ENCODE measurements around the gene RBM8A. TPM values are rescaled to one million over a fixed set of nuclear protein-coding genes. Genes with fewer than 3 reads are reported as not detected.

RBM8A gene
- total RNA-seq, 1 donor from 2014 or later, result 206 TPM

- no peak for TF ChIP-seq CTCF (IDR thresholded peaks at IDR 0.05; ENCODE audit: partially characterized antibody, unreplicated experiment)
- Mint-ChIP-seq H3K9me3 (ENCODE audit: unreplicated experiment) (peaks cover 10% of the 10 kb centered on the region), H3K27ac (ENCODE audit: unreplicated experiment) (peak overlapping the region; percentile 56), H3K4me3 (ENCODE audit: unreplicated experiment) (peak overlapping the region; percentile 98), H3K36me3 (ENCODE audit: unreplicated experiment) (no peaks in the 10 kb centered on the region), H3K27me3 (ENCODE audit: unreplicated experiment) (peaks cover 10% of the 10 kb centered on the region), H3K4me1 (ENCODE audit: low read depth, unreplicated experiment) (peaks cover 10% of the 10 kb centered on the region)
- no peak for DNase-seq
These were observed 29.6 kb upstream of the RBM8A start for GRCh38 chr1:145956781-145957442.

- Mint-ChIP-seq H3K4me1 (ENCODE audit: low read depth, unreplicated experiment) (peaks cover 10% of the 10 kb centered on the region), H3K4me3 (ENCODE audit: unreplicated experiment) (peak overlapping the region; percentile 98), H3K9me3 (ENCODE audit: unreplicated experiment) (peaks cover 10% of the 10 kb centered on the region), H3K36me3 (ENCODE audit: unreplicated experiment) (no peaks in the 10 kb centered on the region), H3K27me3 (ENCODE audit: unreplicated experiment) (peaks cover 10% of the 10 kb centered on the region), H3K27ac (ENCODE audit: unreplicated experiment) (no peak overlapping the region)
- no peak for DNase-seq
- no peak for TF ChIP-seq CTCF (IDR thresholded peaks at IDR 0.05; ENCODE audit: partially characterized antibody, unreplicated experiment)
These were observed 29.1 kb upstream of the RBM8A start for GRCh38 chr1:145956361-145956760.

GRCh38 chr1:145955436-145955835, 28.2 kb upstream of the RBM8A start:
- H3K27me3 Mint-ChIP-seq (ENCODE audit: unreplicated experiment), result peaks cover 10% of the 10 kb centered on the region
- H3K9me3 Mint-ChIP-seq (ENCODE audit: unreplicated experiment), result peaks cover 10% of the 10 kb centered on the region
- peaks cover 10% of the 10 kb centered on the region for H3K4me1 Mint-ChIP-seq (ENCODE audit: low read depth, unreplicated experiment)
- no peaks in the 10 kb centered on the region for H3K36me3 Mint-ChIP-seq (ENCODE audit: unreplicated experiment)
- peak overlapping the region; percentile 27 for H3K4me3 Mint-ChIP-seq (ENCODE audit: unreplicated experiment)
- no peak for DNase-seq
- TF ChIP-seq CTCF (IDR thresholded peaks at IDR 0.05; ENCODE audit: partially characterized antibody, unreplicated experiment), result no peak
- H3K27ac Mint-ChIP-seq (ENCODE audit: unreplicated experiment), result no peak overlapping the region

- Mint-ChIP-seq H3K9me3 (ENCODE audit: unreplicated experiment) (peaks cover 7% of the 10 kb centered on the region), H3K27me3 (ENCODE audit: unreplicated experiment) (peaks cover 7% of the 10 kb centered on the region), H3K27ac (ENCODE audit: unreplicated experiment) (no peak overlapping the region), H3K4me1 (ENCODE audit: low read depth, unreplicated experiment) (peaks cover 5% of the 10 kb centered on the region), H3K36me3 (ENCODE audit: unreplicated experiment) (no peaks in the 10 kb centered on the region), H3K4me3 (ENCODE audit: unreplicated experiment) (no peak overlapping the region)
- no peak for DNase-seq
- TF ChIP-seq CTCF (IDR thresholded peaks at IDR 0.05; ENCODE audit: partially characterized antibody, unreplicated experiment), result no peak
These were observed 26.6 kb upstream of the RBM8A start for GRCh38 chr1:145953861-145954260.

- Mint-ChIP-seq H3K4me3 (ENCODE audit: unreplicated experiment) (no peak overlapping the region), H3K27ac (ENCODE audit: unreplicated experiment) (no peak overlapping the region), H3K4me1 (ENCODE audit: low read depth, unreplicated experiment) (peaks cover 3% of the 10 kb centered on the region), H3K36me3 (ENCODE audit: unreplicated experiment) (no peaks in the 10 kb centered on the region), H3K9me3 (ENCODE audit: unreplicated experiment) (peaks cover 7% of the 10 kb centered on the region), H3K27me3 (ENCODE audit: unreplicated experiment) (peaks cover 4% of the 10 kb centered on the region)
- DNase-seq, result no peak
- no peak for TF ChIP-seq CTCF (IDR thresholded peaks at IDR 0.05; ENCODE audit: partially characterized antibody, unreplicated experiment)
These were observed 25.6 kb upstream of the RBM8A start for GRCh38 chr1:145952903-145953302.
